Calu3 (cell line): ENCODE results near the gene PPP1R12C. TPM values are rescaled to one million over a fixed set of nuclear protein-coding genes. Genes with fewer than 3 reads are reported as not detected.

Experiments
- BruUV-seq: library from RNA; stranded (reverse); fragments of 400-500 nt; replicated peaks from 2 replicates; lab custom pipeline; 2021; lab: Mats Ljungman, UMichigan
- CTCF ChIA-PET: fragments of 300-600 bp; sonication (Branson Sonifier 250); formaldehyde crosslinking; loops from one replicate; lab custom pipeline; 2022; ENCODE audit warnings: antibody characterized with exemption; lab: Charles Lee
- DNase-seq: peaks from one replicate; pipeline ENCODE4 v3.0.0; 2022
- H3K27ac Mint-ChIP-seq: one replicate; pipeline ENCODE4 v1.8.0; 2022; ENCODE audit warnings: mixed read lengths; ENCODE audit not compliant: unreplicated experiment
- H3K27me3 Mint-ChIP-seq: one replicate; pipeline ENCODE4 v1.8.0; 2022; ENCODE audit warnings: mixed read lengths; ENCODE audit not compliant: unreplicated experiment
- H3K36me3 Mint-ChIP-seq: one replicate; pipeline ENCODE4 v1.8.0; 2022; ENCODE audit warnings: mild to moderate bottlenecking, moderate library complexity, mixed read lengths; ENCODE audit not compliant: insufficient read depth, unreplicated experiment
- H3K4me1 Mint-ChIP-seq: one replicate; pipeline ENCODE4 v1.8.0; 2022; ENCODE audit warnings: mild to moderate bottlenecking, low read depth, mixed read lengths; ENCODE audit not compliant: unreplicated experiment
- H3K4me3 Mint-ChIP-seq: one replicate; pipeline ENCODE4 v1.8.0; 2022; ENCODE audit warnings: mild to moderate bottlenecking, low read depth, moderate library complexity, mixed read lengths; ENCODE audit not compliant: unreplicated experiment
- H3K9me3 Mint-ChIP-seq: one replicate; pipeline ENCODE4 v1.8.0; 2022; ENCODE audit warnings: low read depth, mixed read lengths; ENCODE audit not compliant: unreplicated experiment
- CTCF ChIP-seq: fragments of 200-600 bp; IDR thresholded peaks from one replicate; pipeline ENCODE4 v1.8.0; 2022; ENCODE audit warnings: antibody characterized with exemption; ENCODE audit not compliant: unreplicated experiment
- intact Hi-C: fragments of 100-400 bp; cut with micrococcal nuclease; formaldehyde crosslinking; loops from one replicate; pipeline ENCODE4 v1.10.0; 2022; ENCODE audit not compliant: unreplicated experiment
- total RNA-seq: library from RNA; stranded (reverse); gene quantifications from 2 replicates; pipeline ENCODE4 v1.2.3, GENCODE V29; 2022

The PPP1R12C gene
- total RNA-seq, 1 experiment from 2014 or later, result 151 TPM

- peaks cover 81% of the 10 kb centered on the region for H3K36me3 Mint-ChIP-seq
- H3K4me1 Mint-ChIP-seq, result peaks cover 27% of the 10 kb centered on the region
- H3K27ac Mint-ChIP-seq, result no peak overlapping the region
- no peak for TF ChIP-seq CTCF
- no peaks in the 10 kb centered on the region for H3K9me3 Mint-ChIP-seq
- CTCF ChIA-PET, result no interaction called here
- no peak for DNase-seq
- intact Hi-C loops, result no loop called here
- no TSS peak for BruUV-seq
- no peak overlapping the region for H3K4me3 Mint-ChIP-seq
- H3K27me3 Mint-ChIP-seq, result no peaks in the 10 kb centered on the region
Observed at GRCh38 chr19:55078996-55079395, 38.4 kb downstream of the PPP1R12C start.

- H3K4me3 Mint-ChIP-seq, result peak overlapping the region; percentile 74
- BruUV-seq, result TSS peak; percentile 82
Observed at GRCh38 chr19:55077106-55077505, 40.3 kb downstream of the PPP1R12C start.

GRCh38 chr19:55076321-55076720 lies 41.1 kb downstream of the PPP1R12C start:
- BruUV-seq, result no TSS peak
- Mint-ChIP-seq H3K27me3 (no peaks in the 10 kb centered on the region), H3K4me3 (peak overlapping the region; percentile 74), H3K9me3 (no peaks in the 10 kb centered on the region), H3K36me3 (peaks cover 56% of the 10 kb centered on the region), H3K27ac (peak overlapping the region; percentile 33), H3K4me1 (peaks cover 38% of the 10 kb centered on the region)
- DNase-seq, result no peak
- no peak for TF ChIP-seq CTCF
- CTCF ChIA-PET, result interaction anchor here (1.9 kb wide), 1 partner anchor 12 kb away, joined by 4 read pairs; no protein-coding TSS in a partner anchor
- intact Hi-C loops, result no loop called here

More at GRCh38 chr19:55077106-55077505, 40.3 kb downstream of the PPP1R12C start:
- DNase-seq, result no peak
- Mint-ChIP-seq H3K36me3 (peaks cover 62% of the 10 kb centered on the region), H3K27me3 (no peaks in the 10 kb centered on the region), H3K27ac (peak overlapping the region; percentile 33), H3K4me1 (peaks cover 30% of the 10 kb centered on the region), H3K9me3 (no peaks in the 10 kb centered on the region)
- TF ChIP-seq CTCF, result no peak
- CTCF ChIA-PET, result no interaction called here
- intact Hi-C loops, result no loop called here

GRCh38 chr19:55075371-55075998 lies 42.0 kb downstream of the PPP1R12C start, which contains the start of gene EPS8L1:
Gene EPS8L1, plus strand, starts transcription at chr19:55075869. Its CDS starts 576 bp downstream, at chr19:55076445.
- peak within 1 kb of the TSS; percentile 74 for H3K4me3 Mint-ChIP-seq
- BruUV-seq, result TSS peak; percentile 31
- peak within 1 kb of the TSS; percentile 68 for H3K27ac Mint-ChIP-seq
- TF ChIP-seq CTCF, result no peak
- intact Hi-C loops, result no loop called here
- peaks cover 43% of the 10 kb centered on the region for H3K4me1 Mint-ChIP-seq
- no peaks in the 10 kb centered on the region for H3K27me3 Mint-ChIP-seq
- peaks cover 56% of the 10 kb centered on the region for H3K36me3 Mint-ChIP-seq
- no peaks in the 10 kb centered on the region for H3K9me3 Mint-ChIP-seq
- DNase-seq, result peak; percentile 94
- CTCF ChIA-PET, result interaction anchor here (0.5 to 1.9 kb wide), 3 partner anchors 13 to 74 kb away, joined by 3 to 4 read pairs (median 4); no protein-coding TSS in a partner anchor
